Endodermal cell (in vitro differentiated cells): ENCODE measurements around the gene DNAAF8. TPM values are rescaled to one million over a fixed set of nuclear protein-coding genes. Genes with fewer than 3 reads are reported as not detected.
"Not testable (repeated sequence)": the region's sequence is repeated elsewhere in the genome, so short reads cannot be mapped to it uniquely, and the experiment has no call there.

Source experiments
- DNase-seq: peaks from one replicate; pipeline ENCODE4 v3.0.0-alpha.2; 2017
- H3K27ac ChIP-seq: 2 replicates; pipeline ENCODE4 v1.5.1; 2013; ENCODE audit warnings: mild to moderate bottlenecking, low read depth, low read length, moderate library complexity
- H3K27me3 ChIP-seq: 2 replicates; pipeline ENCODE4 v1.6.1; 2013; ENCODE audit warnings: mild to moderate bottlenecking, low read length, moderate library complexity; ENCODE audit not compliant: insufficient read depth, control insufficient read depth, poor library complexity, severe bottlenecking
- H3K36me3 ChIP-seq: 2 replicates; pipeline ENCODE4 v1.7.0; 2013; ENCODE audit warnings: mild to moderate bottlenecking, low read length, moderate library complexity; ENCODE audit not compliant: control insufficient read depth, insufficient read depth
- H3K4me1 ChIP-seq: one replicate; pipeline ENCODE4 v1.7.0; 2013; ENCODE audit warnings: low read length; ENCODE audit not compliant: control insufficient read depth, insufficient read depth
- H3K4me3 ChIP-seq: 2 replicates; pipeline ENCODE4 v1.5.1; 2013; ENCODE audit warnings: mild to moderate bottlenecking, low read length, moderate library complexity
- H3K9ac ChIP-seq: 2 replicates; pipeline ENCODE4 v1.6.1; 2013; ENCODE audit warnings: mild to moderate bottlenecking, low read length, moderate library complexity; ENCODE audit not compliant: poor library complexity, severe bottlenecking; ENCODE audit errors: extremely low read depth
- H3K9me3 ChIP-seq: 2 replicates; pipeline ENCODE4 v1.6.1; 2013; ENCODE audit warnings: mild to moderate bottlenecking, low read length, moderate library complexity; ENCODE audit not compliant: control insufficient read depth
- H3K27ac Mint-ChIP-seq: 2 replicates; pipeline ENCODE4 v1.8.0; 2020; ENCODE audit warnings: mixed read lengths
- H3K27me3 Mint-ChIP-seq: 2 replicates; pipeline ENCODE4 v1.8.0; 2021; ENCODE audit warnings: mild to moderate bottlenecking, mixed read lengths; ENCODE audit not compliant: insufficient read depth
- H3K36me3 Mint-ChIP-seq: 2 replicates; pipeline ENCODE4 v1.8.0; 2020; ENCODE audit warnings: low read depth, mixed read lengths
- H3K4me1 Mint-ChIP-seq: 2 replicates; pipeline ENCODE4 v1.8.0; 2020; ENCODE audit warnings: mixed read lengths
- H3K4me3 Mint-ChIP-seq: 2 replicates; pipeline ENCODE4 v1.8.0; 2020; ENCODE audit warnings: mild to moderate bottlenecking, moderate library complexity, mixed read lengths
- H3K9me3 Mint-ChIP-seq: 2 replicates; pipeline ENCODE4 v1.8.0; 2020; ENCODE audit warnings: mild to moderate bottlenecking, mixed read lengths
- whole genome bisulfite sequencing, 2 experiments: methylation state at CpG; one replicate each; pipeline versions ENCODE4 v1.1.5 to v1.1.7; 2013; ENCODE audit warnings: missing lambda C conversion rate in 2 of 2, mixed read lengths in 1 of 2; ENCODE audit not compliant: insufficient coverage in 1 of 2, insufficient read length in 1 of 2; 5-methylcytosine and 5-hydroxymethylcytosine counted together
- total RNA-seq, 2 donors: library from RNA; stranded (reverse); fragmentation: NEBNext Ultra II Directional in 1 of 2; extraction: Animal tissue kit (Norgen Biotek cat#: 25700) in 1 of 2; gene quantifications; 2 replicates in 1 of 2; 3 replicates in 1 of 2; pipeline ENCODE4 v1.2.1, GENCODE V29; 2021
- TF ChIP-seq, protein P1 (sequence below): fragments of 200-600 bp; sonication (generic); conservative IDR thresholded peaks from 2 replicates; pipeline ENCODE4 v1.5.0; 2021; ENCODE audit warnings: antibody characterized with exemption, mild to moderate bottlenecking

DNAAF8 gene
- total RNA-seq, 2 donors from 2014 or later: 0.35 to 0.64 TPM

DNA sequence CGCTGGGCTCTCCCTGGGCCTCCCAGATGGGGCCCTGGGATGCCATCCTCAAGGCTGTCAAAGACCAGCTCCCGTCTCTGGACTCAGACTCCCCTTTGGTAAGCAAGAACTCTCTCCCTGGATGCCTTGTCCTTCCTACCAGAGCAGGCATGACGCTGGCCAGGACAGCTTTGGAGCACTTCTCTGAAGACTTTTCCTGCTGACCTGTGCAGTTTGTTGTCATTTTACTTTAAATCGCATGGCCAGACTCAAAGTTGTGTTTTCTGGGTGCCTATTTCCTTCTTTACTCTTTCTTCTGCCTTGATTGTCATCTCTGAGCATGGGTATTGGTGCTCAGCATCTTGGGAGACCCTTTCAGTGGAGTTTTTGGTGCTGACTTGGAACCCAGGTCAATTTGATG lies 2.2 kb downstream of the DNAAF8 start:
- Mint-ChIP-seq H3K4me3 (no peak overlapping the region), H3K27ac (no peak overlapping the region), H3K4me1 (peaks cover 2% of the 10 kb centered on the region), H3K36me3 (no peaks in the 10 kb centered on the region), H3K9me3 (no peaks in the 10 kb centered on the region), H3K27me3 (peaks cover 3% of the 10 kb centered on the region)
- Histone ChIP-seq H3K9me3 (no peaks in the 10 kb centered on the region), H3K27me3 (no peaks in the 10 kb centered on the region), H3K9ac (no peak overlapping the region), H3K36me3 (no peaks in the 10 kb centered on the region), H3K27ac (no peak overlapping the region), H3K4me1 (no peaks in the 10 kb centered on the region), H3K4me3 (no peak overlapping the region)
- 81 to 90% methylated on average over 4 of the region's 4 CpGs for WGBS, 2 experiments
- no peak for DNase-seq
- TF ChIP-seq, protein P1, sequence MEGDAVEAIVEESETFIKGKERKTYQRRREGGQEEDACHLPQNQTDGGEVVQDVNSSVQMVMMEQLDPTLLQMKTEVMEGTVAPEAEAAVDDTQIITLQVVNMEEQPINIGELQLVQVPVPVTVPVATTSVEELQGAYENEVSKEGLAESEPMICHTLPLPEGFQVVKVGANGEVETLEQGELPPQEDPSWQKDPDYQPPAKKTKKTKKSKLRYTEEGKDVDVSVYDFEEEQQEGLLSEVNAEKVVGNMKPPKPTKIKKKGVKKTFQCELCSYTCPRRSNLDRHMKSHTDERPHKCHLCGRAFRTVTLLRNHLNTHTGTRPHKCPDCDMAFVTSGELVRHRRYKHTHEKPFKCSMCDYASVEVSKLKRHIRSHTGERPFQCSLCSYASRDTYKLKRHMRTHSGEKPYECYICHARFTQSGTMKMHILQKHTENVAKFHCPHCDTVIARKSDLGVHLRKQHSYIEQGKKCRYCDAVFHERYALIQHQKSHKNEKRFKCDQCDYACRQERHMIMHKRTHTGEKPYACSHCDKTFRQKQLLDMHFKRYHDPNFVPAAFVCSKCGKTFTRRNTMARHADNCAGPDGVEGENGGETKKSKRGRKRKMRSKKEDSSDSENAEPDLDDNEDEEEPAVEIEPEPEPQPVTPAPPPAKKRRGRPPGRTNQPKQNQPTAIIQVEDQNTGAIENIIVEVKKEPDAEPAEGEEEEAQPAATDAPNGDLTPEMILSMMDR: no peak

DNA sequence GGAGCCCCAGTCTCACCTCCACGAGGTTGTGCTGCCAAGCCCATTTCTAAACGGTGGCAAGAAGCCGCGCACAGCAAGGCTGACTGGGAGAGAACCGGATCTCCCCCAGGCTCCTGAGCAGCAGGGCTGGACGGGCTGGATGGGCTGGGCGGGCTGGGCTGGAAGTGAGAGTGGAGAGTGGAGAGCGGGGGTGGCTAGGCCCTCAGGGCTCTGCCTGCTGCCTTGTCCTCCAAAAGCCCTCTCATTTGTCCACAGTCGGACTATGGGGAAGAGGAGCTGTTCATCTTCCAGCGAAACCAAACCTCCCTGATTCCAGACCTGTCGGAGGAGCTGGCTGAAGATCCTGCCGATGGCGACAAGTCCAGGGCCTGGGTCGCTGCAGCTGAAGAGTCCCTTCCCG lies 3.2 kb downstream of the DNAAF8 start:
- Mint-ChIP-seq H3K4me3 (no peak overlapping the region), H3K27me3 (peaks cover 3% of the 10 kb centered on the region), H3K27ac (no peak overlapping the region), H3K9me3 (no peaks in the 10 kb centered on the region), H3K4me1 (peaks cover 2% of the 10 kb centered on the region), H3K36me3 (no peaks in the 10 kb centered on the region)
- no peaks in the 10 kb centered on the region for H3K36me3 ChIP-seq
- DNase-seq: no peak
- TF ChIP-seq, protein P1: no peak
- no peaks in the 10 kb centered on the region for H3K27me3 ChIP-seq
- WGBS, 2 experiments: 89 to 90% methylated on average over 13 to 15 of the region's 15 CpGs
- H3K9ac ChIP-seq: no peak overlapping the region
- no peaks in the 10 kb centered on the region for H3K9me3 ChIP-seq
- H3K27ac ChIP-seq: no peak overlapping the region
- H3K4me3 ChIP-seq: no peak overlapping the region
- no peaks in the 10 kb centered on the region for H3K4me1 ChIP-seq

DNA sequence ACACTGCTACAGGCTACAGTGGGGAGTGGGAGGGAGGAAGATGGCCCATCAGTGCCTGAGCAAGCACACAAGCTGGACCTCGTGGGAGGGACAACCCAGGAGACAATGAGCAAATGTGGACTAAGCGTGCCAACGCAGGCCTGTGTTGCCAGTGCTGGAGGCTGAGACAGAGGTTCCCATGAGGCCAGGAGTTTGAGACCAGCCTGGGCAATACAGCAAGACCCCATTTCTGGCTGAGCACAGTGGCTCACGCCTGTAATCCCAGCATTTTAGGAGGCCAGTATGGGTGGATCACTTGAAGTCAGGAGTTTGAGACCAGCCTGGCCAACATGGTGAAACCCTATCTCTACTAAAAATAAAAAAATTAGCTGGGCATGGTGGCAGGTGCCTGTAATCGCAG lies 4.0 kb downstream of the DNAAF8 start:
- not testable (repeated sequence) for H3K9me3 ChIP-seq, H3K4me1 ChIP-seq, H3K4me1 Mint-ChIP-seq, H3K4me3 Mint-ChIP-seq, DNase-seq, H3K36me3 Mint-ChIP-seq, H3K4me3 ChIP-seq, H3K27ac ChIP-seq, H3K27ac Mint-ChIP-seq, H3K9me3 Mint-ChIP-seq, H3K9ac ChIP-seq, H3K27me3 ChIP-seq, H3K27me3 Mint-ChIP-seq, H3K36me3 ChIP-seq
- WGBS, 2 experiments: 89% methylated on average over 5 of the region's 5 CpGs

DNA sequence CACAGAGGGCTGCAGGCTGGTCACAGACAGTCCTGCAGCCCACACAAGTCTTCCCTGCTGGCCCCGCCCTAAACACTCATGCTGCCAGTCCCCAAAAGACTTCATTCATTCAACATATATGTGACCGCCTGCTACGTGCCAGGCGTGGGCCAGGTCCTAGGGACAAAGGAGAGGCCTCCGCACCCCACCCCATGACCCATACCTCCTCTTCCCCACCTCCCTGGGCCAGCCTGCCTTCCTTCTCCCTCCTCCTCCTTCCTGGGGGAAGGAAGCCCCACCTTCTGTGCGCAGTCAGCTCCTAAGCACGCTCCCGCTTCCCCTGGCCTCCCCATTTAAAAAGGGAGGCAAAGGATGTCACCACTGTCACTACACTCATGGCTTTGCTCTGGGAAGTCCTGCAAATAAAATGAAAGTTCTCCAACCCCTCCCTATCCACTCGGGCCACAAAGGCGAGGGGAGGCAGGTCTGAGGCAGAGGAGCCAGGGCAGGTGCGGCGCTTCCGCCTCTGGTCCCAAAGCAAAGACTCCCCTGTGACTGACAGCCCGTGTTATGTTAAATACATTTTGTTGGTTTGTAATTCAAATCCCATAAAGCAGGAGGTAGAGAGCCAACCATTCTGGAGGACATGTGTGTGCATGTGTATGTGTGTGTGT lies 9.0 kb downstream of the DNAAF8 start:
- no peak overlapping the region for H3K4me3 Mint-ChIP-seq
- no peak overlapping the region for H3K27ac ChIP-seq
- H3K4me3 ChIP-seq: no peak overlapping the region
- H3K36me3 Mint-ChIP-seq: no peaks in the 10 kb centered on the region
- no peak overlapping the region for H3K9ac ChIP-seq
- H3K9me3 ChIP-seq: no peaks in the 10 kb centered on the region
- no peaks in the 10 kb centered on the region for H3K9me3 Mint-ChIP-seq
- H3K27me3 ChIP-seq: no peaks in the 10 kb centered on the region
- DNase-seq: no peak
- 84 to 89% methylated on average over 4 to 14 of the region's 14 CpGs for WGBS, 2 experiments
- TF ChIP-seq, protein P1: no peak
- H3K4me1 Mint-ChIP-seq: no peaks in the 10 kb centered on the region
- no peak overlapping the region for H3K27ac Mint-ChIP-seq
- H3K36me3 ChIP-seq: no peaks in the 10 kb centered on the region
- peaks cover 1% of the 10 kb centered on the region for H3K27me3 Mint-ChIP-seq
- no peaks in the 10 kb centered on the region for H3K4me1 ChIP-seq
